ENCODE results near the gene NUB1. TPM values are rescaled to one million over a fixed set of nuclear protein-coding genes. Genes with fewer than 3 reads are reported as not detected.

The NUB1 gene
- total RNA-seq, 1 donor from 2014 or later: 31.3 TPM

DNA sequence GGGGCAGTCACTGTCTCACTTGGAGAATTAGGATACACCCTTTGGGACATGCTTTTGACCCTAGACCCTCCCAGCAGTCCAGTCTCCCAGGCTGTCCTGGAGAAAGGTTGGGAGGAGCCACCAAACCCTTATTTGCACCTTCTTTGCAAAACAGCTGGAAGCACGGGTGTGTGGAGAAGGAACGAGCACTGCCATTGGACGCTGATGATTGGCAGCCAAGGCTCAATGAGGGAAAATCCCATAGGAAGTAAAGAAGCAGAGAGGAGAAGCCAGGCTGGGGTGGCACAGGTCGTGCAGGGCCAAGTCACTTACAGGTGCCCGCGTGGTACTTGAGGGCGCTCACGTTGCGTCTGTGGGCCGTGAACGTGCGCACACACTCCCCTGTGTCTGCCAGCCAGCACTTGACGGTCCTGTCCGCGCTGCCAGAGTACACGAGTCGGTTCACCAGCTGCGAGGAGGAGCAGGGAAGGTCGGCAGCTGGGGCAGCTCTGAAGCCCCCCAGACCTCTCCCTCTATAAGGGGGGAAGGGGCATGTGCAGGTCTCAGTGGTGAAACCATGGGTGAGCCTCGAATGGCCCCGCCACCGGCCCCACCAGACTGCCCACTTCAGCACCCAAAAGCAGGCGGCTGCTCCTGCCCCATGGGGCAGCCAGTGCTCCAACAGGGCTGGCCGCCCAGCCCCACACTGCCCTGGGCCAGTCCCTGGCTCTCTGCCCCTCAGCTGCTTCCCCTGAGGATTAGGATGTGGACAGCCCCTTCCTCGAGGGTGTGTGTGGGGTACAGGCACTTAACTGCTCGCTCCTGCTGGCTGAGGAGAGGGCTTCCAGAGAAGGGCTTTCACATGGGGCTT, 43.4 kb downstream of the NUB1 start:
- intact Hi-C loops (cut with DNase I): no loop called here

DNA sequence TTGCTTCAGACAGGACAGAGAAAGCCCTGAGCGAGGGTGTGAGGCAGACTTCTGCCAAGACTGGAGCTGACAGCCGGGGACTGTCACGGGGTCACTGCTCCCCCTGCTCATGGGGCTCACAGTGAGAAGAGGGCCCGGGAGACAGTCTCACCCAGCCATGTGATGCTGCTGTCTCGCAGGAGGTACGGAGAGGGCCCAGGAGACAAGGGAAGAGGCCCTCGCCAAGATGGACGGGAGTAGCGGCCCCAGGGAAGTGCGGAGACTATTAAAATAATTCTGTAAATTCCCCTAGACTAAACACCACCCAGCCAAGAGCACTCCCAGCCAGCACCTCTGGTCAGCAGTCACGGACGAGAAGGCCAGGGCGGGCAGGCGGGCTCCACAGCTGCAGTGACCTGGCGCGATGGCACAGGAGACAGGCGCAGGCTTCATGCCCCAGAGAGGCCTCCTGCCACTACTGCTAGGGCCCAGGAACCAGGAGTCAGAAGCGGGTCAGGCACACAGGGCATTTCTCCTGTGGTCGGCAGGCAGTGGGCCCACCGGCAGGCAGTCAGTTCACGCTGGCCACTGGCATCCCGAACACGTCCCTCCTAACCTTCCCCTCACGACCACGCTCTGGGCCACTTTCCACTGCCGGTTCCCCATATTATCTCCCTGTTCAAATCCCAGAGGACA, 44.2 kb downstream of the NUB1 start:
- DNase-seq (ENCODE audit: missing footprints) (no peak), ATAC-seq (no peak)
- intact Hi-C loops (cut with DNase I): no loop called here

More for the DNA sequence above, 43.4 kb downstream of the NUB1 start:
- ATAC-seq: no peak
- no peak for DNase-seq (ENCODE audit: missing footprints)

DNA sequence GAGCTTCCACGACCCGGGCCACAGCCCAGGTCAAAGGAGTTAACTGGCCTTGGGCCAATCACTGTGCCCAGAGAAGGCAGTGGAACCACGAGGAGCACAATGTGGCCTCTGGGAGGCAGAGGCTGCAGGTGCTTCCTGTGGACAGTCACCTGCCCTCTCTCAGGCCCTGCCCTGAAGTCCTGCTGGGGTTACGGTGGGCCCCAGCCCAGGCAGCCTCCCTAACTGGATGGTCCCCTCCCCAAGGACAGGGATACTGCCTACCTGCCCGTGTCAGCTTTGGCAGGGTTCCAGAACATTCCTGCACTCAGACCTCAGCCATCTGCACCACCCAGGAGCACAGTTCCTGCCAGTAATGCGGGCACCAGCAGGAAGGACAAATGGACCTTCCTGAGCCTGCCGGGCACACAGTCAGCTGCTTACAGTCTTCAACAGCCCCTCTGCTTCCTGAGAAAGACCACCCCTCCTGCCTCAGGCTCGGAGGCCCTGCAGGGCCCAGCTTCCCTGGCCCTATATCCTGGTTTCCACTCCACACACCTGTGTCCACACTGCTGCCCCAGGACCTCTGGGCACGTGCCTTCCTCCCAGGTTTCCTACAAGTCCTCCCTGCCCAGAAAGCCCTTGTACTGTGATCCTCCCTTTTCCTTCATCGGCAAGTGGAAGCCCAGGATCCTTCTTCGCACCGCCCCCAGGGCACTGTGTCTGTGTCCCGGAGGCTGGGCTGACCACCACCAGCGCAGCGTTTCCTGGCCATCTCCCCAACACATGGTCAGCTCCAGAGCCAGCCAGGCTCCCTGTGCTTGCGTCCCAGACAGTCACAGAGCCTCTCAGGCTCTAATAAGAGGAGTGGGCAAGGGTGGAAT, 44.9 kb downstream of the NUB1 start:
- no peak for DNase-seq (ENCODE audit: missing footprints)
- ATAC-seq: no peak
- intact Hi-C loops (cut with DNase I): no loop called here

DNA sequence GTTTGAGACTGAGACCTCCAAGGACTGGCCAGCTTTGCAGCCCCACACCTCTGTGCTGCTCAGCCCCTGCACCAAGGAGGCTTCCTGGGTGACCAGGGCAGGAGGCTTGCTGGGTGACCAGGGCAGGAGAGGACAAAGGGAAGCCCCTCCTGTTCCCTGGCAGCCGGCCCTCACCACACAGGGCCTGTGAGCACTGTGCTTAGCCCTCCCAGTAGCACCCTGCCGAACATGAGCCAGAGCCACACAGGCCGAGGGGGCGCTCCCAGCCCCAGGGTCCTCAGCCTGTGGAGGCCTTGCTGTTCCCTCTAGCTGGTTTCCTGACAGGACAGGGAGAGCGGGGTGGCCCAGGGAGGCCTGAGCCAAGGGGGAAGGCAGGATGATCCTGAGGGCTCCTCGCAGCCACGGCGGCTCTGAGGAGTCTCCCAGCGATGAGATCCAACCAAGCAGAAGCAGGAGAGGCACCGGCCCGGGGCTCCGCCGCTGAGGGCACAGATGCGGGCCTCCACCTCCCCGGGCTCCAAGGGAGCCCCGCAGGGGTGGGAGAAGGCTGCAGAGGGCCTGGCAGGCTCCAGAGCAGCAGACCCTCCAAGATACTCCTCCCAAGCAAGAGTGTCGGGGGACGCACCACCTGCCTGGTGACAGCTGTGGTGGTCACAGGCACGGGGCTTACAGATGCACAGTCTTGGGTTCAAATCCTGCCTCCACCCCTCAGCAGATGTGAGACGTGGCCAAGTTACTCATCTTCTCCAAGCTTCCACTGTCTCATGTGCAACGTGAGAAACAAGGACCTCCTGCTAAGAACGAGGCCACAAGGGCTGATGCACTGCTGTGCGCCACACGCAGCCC, 45.8 kb downstream of the NUB1 start:
- DNase-seq (ENCODE audit: missing footprints): no peak
- no peak for ATAC-seq
- intact Hi-C loops (cut with DNase I): no loop called here

DNA sequence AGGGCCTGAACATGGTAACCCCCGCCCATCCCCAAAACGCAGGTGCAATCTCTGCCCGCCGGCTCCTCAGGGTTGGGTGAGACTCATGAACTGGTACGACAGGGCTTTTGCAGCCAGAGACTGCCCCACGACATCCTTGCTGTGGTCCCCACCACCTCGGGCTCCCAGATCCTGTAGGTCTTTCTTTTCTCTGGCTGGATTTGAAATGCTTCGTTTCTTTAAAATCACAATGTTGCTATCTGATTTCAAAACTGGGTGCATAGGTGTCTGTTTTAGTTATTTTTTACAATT, 46.3 kb downstream of the NUB1 start:
- no peak for ATAC-seq
- intact Hi-C loops (cut with DNase I): no loop called here
- no peak for DNase-seq (ENCODE audit: missing footprints)

DNA sequence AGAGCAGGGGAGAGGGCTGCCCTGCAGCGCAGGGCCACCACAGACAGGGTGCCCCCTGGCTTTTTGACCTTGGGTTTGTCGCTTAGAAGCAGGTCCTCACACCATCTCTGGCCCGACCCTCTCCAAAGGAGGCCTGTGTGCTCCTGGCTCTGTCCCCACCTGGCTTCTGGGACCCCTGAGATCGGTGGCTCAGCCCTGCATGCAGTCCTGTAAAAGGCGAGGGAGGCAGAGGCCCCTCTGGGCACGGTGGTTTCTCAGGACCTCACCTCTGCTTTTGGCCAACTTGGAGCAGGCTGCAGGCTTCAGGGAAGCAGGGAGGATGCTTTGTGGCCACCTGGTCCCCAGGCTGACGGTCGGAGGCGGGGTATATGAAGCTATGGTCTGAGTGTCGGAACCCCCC, 46.8 kb downstream of the NUB1 start:
- intact Hi-C loops (cut with DNase I): no loop called here
- ATAC-seq: no peak
- DNase-seq (ENCODE audit: missing footprints): no peak

DNA sequence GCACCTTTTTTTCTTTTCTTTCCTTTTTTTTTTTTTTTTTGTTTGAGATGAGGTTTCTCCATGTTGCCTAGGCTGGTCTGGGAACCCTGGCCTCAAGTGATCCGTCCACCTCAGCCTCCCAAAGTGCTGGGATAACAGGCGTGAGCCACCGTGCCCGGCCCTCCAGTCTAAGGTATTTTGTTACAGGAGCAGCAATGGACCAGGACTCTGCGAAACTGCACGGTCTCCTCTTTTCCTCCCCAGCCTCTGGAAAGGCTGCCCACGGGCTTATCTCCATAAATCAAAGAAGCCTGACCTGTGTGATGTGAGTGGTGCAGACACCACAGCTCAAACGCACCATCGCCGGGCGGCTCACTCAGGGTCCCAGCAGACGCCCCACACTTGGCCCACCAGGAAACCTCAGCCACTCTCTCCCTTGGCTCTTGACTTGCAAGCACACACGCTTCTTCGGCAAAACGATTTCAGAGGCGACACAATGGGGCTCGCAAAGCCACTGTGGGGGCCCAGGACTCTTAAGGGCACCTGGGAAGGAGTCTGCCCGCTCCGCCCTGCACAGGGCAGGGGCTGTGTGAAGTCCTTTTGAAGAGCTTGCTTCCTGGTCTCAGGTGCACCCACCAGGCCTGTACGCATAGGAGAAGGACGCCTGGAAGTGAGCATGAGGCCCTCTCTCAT, 47.6 kb downstream of the NUB1 start:
- ATAC-seq (no peak), DNase-seq (ENCODE audit: missing footprints) (no peak)
- intact Hi-C loops (cut with DNase I): no loop called here

DNA sequence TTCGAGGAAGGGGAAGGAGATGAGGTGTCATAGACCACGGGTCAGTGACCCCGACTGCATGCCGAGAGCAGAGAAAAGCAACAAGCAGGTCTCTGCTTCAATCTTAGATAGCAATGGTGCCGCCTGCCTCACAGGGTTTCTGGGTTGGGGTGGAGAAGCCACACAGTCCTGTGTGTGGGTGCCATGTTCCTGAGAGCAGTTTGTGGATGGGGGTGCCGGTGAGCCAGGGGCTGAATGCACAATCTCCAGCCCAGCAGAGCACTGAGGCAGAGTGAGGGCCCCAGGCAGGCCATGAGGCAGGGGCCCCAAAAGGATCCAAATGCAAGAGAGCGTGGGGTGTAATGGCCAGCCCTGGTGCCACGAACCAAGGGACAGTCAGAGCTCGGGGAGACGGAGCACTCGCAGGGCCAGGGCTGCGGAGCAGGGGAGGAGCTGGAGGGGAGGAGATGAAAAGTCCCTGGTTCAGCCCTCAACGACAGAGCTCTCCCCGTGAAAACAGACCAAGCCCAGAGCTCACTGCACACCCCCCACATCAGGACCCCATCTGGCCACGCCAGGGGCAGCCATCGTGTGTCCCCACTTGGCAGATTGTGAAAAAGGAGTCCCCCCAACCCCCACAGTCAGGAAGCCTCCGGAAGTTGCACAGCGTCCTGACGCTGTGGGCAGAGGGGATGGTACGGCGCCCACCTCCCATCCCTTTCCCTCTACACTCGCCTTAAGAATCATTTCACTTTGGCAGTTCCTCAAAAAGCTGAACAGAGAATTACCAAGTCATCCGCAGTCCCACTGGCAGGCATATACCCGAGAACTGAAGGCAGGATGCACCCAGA, 48.4 kb downstream of the NUB1 start:
- DNase-seq (ENCODE audit: missing footprints) (no peak), ATAC-seq (no peak)
- intact Hi-C loops (cut with DNase I): no loop called here

DNA sequence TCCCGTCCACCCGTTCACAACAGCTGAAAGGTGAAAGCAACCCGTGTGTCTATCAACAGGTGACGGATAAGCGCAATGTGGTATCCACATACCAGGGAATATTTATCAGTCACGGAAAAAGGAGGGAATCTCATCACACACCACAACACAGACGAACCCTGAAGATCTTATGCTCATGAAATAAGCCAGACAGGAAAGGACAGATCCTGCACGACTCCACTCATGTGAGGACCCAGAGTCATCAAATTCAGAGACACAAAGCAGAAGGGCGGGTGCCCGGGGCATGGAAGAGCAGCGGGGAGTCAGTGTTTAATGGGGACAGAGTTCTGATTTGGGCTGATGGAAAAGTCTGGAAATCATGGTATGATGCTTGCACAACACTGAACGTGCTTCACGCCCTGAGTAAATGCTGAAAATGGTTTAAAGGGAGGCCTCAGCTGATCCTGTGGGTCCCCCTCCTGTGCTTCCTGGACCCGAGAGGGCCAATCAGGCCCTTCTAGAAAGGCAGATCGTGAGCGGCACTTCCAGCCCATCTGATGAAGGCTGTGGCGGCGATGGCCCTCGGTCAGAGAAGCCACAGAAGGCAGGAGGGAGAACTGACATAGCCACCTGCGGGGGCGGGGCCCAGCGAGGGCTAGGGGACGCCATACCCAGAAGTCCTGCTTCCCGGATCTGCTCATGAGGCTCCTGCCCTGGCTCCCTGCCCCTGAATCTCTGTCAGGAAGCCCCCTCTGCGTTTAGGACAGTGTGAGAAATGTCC, 49.2 kb downstream of the NUB1 start:
- ATAC-seq (no peak), DNase-seq (ENCODE audit: missing footprints) (no peak)
- intact Hi-C loops (cut with DNase I): no loop called here

DNA sequence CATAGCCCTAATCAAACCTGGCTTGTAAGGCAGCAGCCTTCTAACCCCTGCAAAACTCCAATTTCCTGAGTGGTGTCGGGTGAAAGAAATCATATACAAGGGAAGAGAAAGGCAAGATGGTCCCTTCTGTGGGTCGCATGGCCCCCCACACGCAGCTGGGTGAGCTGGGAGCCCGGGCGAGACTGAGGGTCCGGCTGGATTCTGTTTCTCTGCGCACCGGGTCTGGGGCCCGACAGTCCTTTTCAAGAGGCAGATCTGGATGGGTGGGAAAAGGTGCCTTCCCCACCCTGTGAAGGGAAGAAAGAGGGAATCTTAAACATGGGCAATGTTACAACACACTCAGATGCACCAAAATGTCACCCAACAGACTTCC, 49.7 kb downstream of the NUB1 start:
- intact Hi-C loops (cut with DNase I): no loop called here
- ATAC-seq (no peak), DNase-seq (ENCODE audit: missing footprints) (no peak)

DNA sequence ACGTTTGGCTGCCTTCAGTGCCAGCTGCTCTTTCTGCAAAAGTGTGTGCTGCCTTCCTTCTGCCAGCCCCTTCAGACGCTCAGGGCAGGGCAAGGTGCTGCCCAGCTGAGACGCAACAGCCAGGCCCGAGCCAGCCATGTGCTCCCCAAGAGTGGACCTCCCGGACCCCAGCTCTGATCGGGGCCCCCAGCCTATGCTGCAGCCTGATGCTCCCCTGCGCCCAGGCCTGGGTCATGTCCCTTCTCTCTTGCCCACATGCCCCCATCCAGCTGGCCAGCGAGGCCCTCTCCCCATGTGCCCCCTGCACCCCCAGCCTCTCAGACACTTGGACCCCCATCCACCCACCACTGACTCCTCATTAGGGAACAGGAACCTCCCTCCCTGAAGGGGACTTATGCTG, 50.4 kb downstream of the NUB1 start:
- ATAC-seq: no peak
- peak; percentile 64 for DNase-seq (ENCODE audit: missing footprints)
- intact Hi-C loops (cut with DNase I): no loop called here

DNA sequence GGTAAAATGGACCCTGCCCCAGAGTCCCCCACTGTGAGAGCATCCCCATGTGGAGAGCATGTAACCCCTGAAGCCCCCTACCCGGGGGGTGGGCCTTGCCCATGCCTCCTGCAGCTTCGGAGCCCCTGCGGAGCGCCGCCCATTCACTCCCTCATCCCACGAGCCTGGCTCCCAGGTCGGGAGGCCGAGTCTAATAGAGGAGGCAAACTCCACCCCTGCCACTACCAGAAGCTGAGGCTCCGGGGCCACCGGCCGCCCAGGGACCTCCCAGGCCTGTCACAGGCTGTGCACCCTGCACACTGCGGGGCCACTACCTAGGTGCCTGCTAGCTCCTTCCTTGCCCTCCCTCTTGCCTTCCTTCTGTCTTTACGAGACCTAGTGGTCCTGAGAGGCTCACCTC, 50.8 kb downstream of the NUB1 start:
- intact Hi-C loops (cut with DNase I): no loop called here
- no peak for ATAC-seq
- DNase-seq (ENCODE audit: missing footprints): no peak

DNA sequence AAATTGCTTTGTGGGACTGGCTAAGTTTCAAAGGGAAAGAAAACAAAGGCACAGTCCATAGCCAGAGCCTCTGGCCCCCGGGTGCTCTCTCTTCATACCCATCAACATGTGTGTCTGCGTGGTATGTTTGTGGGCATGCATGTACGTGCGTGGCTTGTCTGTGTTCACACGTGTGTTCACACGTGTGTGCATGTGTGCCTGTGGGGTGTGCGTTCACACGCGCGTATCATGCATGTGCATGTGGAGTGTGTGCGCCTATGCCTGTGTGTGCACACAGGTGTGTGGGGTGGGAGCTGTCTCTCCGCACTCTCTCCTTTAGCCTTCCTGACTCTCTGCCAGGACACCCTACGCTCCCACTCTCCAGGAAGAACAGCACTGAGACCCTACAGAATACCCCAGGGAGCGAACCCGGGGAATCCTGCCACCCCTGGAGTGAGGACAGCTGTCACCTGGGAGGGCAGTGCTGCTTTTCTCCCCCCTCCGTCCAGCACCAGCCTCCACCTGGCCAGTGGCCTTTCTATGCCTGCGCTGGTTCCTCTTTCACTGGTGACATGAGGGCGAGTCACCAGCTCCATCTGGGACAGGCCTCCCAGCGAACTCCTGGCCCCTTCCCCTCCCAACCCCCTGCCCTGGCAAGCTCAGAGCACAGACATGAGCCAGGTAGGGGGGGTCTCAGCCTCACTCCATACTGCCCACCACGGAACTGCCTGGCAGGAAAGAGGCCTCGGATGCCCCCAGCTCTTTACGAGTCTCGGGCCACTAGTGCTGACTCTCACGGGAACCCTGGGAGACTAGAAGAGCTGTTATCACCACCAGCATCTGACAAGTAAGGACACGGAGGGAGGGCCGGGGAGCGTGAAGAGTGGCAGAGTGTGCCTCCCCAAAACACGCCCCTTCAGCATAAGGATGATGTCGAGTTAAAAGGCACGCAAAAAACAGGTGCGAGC, 51.7 kb downstream of the NUB1 start:
- ATAC-seq (no peak), DNase-seq (ENCODE audit: missing footprints) (no peak)
- intact Hi-C loops (cut with DNase I): no loop called here

DNA sequence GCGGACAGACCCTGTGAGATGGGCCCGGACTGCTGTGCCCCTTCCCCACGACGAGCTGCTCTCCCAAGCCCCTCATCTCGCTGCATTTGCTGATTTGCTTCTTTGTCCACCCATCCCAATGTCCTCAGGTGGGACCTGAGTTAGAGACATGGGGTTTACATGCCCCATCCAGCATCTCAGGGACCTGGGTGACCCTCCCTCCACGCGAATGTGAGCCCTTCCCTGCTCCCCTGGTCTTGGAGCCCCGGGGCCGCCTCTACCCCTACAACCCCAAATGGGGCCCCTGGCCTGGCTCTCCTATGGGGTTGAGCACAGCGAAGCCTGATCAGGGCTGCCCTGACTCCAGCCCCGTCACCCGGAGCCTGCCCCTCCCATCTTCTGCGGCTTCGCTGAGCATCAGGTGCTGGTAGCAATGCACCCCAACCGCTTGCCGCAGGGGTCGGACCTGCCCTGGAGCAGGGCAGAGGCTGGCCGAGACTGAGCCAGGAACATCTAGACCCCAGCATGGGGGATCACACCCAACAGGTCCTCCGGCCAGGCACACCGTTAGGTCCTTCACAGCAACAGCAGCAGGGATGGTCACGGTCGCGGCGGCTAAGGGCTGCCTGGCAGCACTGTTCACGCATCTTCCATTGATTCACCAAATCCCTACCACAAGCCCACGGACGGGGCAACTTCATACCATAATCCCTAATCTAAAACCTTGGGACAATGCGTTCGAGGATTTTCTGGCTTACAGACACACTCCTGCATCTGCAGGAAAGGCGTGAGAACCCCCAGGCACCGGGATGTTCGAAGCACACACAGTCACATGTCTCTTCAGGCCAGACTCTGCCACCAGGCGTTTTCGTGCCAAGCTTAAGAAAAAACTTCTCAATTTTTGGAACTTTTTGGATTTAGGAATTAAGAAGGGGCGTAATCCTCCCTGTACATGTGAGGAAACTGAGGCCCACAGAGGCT, 52.7 kb downstream of the NUB1 start:
- no peak for DNase-seq (ENCODE audit: missing footprints)
- no peak for ATAC-seq
- intact Hi-C loops (cut with DNase I): no loop called here

DNA sequence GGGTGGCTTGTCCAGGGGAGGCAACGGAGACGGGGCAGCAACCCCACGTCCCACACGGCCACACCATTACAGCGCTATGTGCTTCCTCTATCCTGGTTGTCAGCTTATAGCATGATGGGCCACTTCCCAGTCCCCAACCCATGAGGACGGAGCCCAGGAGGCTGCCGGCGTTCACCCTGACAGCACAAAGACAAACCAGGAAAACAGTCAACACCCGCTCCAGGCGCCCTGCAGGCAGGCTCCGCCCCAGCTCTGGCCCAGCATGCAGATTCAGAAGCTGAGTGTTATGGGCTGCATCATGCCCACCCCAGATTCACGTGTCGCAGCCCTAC, 53.4 kb downstream of the NUB1 start:
- DNase-seq (ENCODE audit: missing footprints) (no peak), ATAC-seq (no peak)
- intact Hi-C loops (cut with DNase I): no loop called here

Measured in Right ventricle myocardium inferior (tissue), 1 donor.